Progenitor cell of endocrine pancreas (in vitro differentiated cells): ENCODE data around the gene DGCR8. TPM values are rescaled to one million over a fixed set of nuclear protein-coding genes. Genes with fewer than 3 reads are reported as not detected.

Experiments used
- DNase-seq: peaks from one replicate; pipeline ENCODE4 v3.0.0; 2021; ENCODE audit warnings: low spot score; ENCODE audit not compliant: unreplicated experiment
- H3K27ac Mint-ChIP-seq: 2 replicates; pipeline ENCODE4 v1.8.0; 2021; ENCODE audit warnings: mild to moderate bottlenecking, moderate library complexity, mixed read lengths
- H3K27me3 Mint-ChIP-seq: 2 replicates; pipeline ENCODE4 v1.8.0; 2021; ENCODE audit warnings: mixed read lengths
- H3K36me3 Mint-ChIP-seq: 2 replicates; pipeline ENCODE4 v1.8.0; 2022; ENCODE audit warnings: mixed read lengths; ENCODE audit not compliant: insufficient read depth
- H3K4me1 Mint-ChIP-seq: 2 replicates; pipeline ENCODE4 v1.8.0; 2021; ENCODE audit warnings: low read depth, mixed read lengths
- H3K4me3 Mint-ChIP-seq: 2 replicates; pipeline ENCODE4 v1.8.0; 2021; ENCODE audit warnings: low read depth, mild to moderate bottlenecking, moderate library complexity, mixed read lengths
- H3K9me3 Mint-ChIP-seq: 2 replicates; pipeline ENCODE4 v1.8.0; 2021; ENCODE audit warnings: low read depth, mixed read lengths
- total RNA-seq: library from RNA; stranded (reverse); gene quantifications from 2 replicates; pipeline ENCODE4 v1.2.1, GENCODE V29; 2021
- TF ChIP-seq, protein P1 (sequence below): fragments of 200-600 bp; sonication (generic); IDR thresholded peaks from one replicate; pipeline ENCODE4 v1.5.0; 2021; ENCODE audit warnings: antibody characterized with exemption, mild to moderate bottlenecking; ENCODE audit not compliant: unreplicated experiment

DGCR8 gene
- total RNA-seq, 1 donor from 2014 or later: 75.8 TPM

DNA sequence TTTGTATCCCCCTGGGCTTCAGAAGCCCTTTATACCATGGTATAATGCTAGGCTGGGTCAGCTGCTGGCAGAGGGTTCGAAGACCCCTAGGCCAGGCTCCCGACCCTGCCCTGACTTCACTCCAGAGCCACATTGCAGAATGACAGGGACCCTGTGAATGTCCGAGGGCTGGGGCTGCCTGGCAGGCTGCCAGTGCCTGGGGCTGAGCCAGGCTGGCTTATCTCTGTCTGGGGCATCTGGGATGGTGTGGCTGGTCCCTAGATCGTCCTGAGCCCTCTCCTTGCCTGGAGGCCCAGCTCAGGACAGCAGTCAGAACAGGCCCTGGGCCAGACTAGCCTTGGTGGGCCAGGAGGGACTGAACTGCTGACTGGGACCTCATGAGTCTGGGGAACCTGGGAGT, 55.2 kb downstream of the DGCR8 start:
- Mint-ChIP-seq H3K9me3 (no peaks in the 10 kb centered on the region), H3K36me3 (no peaks in the 10 kb centered on the region), H3K4me1 (peaks cover 4% of the 10 kb centered on the region), H3K27ac (no peak overlapping the region), H3K4me3 (no peak overlapping the region), H3K27me3 (no peaks in the 10 kb centered on the region)
- TF ChIP-seq, protein P1, sequence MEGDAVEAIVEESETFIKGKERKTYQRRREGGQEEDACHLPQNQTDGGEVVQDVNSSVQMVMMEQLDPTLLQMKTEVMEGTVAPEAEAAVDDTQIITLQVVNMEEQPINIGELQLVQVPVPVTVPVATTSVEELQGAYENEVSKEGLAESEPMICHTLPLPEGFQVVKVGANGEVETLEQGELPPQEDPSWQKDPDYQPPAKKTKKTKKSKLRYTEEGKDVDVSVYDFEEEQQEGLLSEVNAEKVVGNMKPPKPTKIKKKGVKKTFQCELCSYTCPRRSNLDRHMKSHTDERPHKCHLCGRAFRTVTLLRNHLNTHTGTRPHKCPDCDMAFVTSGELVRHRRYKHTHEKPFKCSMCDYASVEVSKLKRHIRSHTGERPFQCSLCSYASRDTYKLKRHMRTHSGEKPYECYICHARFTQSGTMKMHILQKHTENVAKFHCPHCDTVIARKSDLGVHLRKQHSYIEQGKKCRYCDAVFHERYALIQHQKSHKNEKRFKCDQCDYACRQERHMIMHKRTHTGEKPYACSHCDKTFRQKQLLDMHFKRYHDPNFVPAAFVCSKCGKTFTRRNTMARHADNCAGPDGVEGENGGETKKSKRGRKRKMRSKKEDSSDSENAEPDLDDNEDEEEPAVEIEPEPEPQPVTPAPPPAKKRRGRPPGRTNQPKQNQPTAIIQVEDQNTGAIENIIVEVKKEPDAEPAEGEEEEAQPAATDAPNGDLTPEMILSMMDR: no peak
- no peak for DNase-seq

DNA sequence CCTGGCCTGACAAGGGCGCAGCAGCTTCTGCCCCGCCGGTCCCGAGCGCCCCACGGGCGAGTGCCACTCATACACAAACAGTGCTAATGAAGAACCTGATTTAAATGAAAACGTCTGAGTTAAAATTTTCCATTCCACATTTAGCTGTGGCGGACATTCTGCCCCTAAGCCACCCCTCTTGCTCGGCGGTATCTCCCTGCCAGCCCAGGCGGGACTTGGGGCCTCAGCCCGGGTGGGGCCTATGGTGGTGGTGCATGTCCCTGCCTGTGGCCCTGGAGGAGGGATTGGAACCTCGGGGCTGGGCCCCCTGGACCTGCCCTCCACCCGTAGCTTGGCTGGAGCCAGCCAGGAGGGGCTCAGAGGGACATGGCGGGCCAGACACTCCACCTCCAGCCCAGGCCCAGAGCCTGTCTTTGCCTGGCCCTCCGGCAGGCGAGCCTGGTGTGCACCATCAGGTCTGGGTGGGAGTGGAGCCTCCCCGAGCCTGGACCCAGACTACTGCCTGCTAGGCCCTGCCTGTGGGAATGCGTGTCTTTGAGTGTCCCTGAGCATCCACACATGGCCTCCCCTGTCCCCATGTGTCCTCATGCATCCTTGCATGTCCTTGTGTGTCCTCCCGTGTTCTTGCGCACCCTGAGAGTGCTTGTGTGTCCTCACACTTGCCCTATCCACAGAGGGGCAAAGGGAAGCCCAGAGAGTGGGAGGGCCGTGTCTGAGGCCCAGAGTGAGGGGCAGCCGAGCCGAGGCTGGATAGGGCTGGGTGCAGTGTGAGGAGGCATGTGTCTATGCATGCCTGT, 56.0 kb downstream of the DGCR8 start:
- no peaks in the 10 kb centered on the region for H3K9me3 Mint-ChIP-seq
- DNase-seq: no peak
- H3K27ac Mint-ChIP-seq: no peak overlapping the region
- peaks cover 4% of the 10 kb centered on the region for H3K4me1 Mint-ChIP-seq
- no peak overlapping the region for H3K4me3 Mint-ChIP-seq
- H3K36me3 Mint-ChIP-seq: no peaks in the 10 kb centered on the region
- TF ChIP-seq, protein P1: no peak
- H3K27me3 Mint-ChIP-seq: no peaks in the 10 kb centered on the region

DNA sequence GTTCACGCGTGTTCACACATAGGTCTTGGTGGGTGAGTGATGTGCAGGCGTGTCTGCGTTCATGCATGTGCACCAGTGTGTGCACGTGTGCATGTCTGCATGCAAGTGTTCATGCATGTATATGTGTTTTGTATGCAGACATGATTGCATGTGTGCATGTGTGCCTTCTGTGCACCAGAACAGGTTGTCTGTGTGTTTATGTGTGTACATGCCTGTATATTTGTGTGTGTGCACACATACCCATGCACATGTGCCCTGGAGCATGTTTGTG, 56.5 kb downstream of the DGCR8 start:
- TF ChIP-seq, protein P1: no peak
- DNase-seq: no peak
- Mint-ChIP-seq H3K4me1 (peaks cover 4% of the 10 kb centered on the region), H3K9me3 (no peaks in the 10 kb centered on the region), H3K27ac (no peak overlapping the region), H3K36me3 (no peaks in the 10 kb centered on the region), H3K27me3 (no peaks in the 10 kb centered on the region), H3K4me3 (no peak overlapping the region)

DNA sequence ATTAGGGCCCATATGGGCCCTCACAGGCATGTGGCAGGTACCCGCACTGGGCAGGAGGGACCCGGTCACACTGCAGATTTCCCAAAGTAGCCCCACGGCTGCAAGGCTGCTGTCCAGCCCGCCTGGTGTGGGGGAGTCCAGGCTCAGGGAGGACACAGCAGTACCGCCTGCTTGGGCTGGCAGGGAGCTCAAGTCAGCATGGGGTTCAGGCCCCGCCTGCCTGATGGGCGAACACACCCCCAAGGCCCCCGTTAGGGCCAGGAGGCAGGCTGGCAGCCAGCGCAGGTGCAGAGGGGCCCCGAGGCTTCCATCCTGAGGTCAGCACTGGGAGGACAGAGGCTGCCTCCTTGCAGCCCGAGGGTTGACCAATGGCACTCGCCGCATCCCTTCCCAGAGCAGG, 57.1 kb downstream of the DGCR8 start:
- Mint-ChIP-seq H3K27ac (no peak overlapping the region), H3K9me3 (no peaks in the 10 kb centered on the region), H3K36me3 (no peaks in the 10 kb centered on the region), H3K4me1 (peaks cover 4% of the 10 kb centered on the region), H3K27me3 (no peaks in the 10 kb centered on the region), H3K4me3 (no peak overlapping the region)
- TF ChIP-seq, protein P1: no peak
- no peak for DNase-seq

DNA sequence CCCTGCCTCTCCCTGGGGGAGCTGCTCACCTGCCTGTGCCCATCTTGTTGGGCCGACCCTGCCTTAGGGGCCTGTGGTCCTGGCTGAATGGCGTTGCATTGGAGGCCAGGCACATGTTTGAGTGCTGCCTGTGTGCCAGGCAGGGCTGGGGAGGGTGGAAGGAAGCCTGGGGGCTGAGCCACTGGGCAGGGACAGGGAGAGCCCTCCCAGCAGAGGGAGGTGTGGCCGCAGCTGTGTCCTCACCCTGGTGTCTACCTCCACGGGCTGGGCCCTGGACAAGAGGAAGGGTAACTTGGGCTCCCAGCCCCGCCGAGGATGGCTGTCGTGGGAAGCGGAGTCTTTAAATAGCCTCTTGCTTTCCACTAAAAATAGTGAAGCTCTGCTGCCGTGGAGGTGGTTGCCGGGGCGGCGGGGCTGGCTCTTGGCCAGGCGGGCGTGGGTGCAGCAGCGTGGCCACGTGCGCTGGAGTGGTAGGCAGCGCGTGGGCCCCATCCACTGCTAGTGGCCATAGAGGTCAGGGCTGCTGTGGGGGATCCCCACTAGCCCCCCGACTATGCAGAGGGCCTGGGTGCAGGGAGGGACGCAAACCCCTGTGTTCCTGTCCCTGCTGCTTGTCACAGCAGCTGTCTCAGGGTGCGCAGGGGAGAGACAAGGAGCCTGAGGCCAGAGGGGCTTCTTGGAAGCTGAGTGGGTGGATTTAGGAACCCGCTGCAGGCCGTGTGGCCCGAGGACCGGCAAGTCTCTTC, 57.8 kb downstream of the DGCR8 start:
- Mint-ChIP-seq H3K36me3 (no peaks in the 10 kb centered on the region), H3K4me1 (peaks cover 4% of the 10 kb centered on the region), H3K27ac (no peak overlapping the region), H3K9me3 (no peaks in the 10 kb centered on the region), H3K27me3 (no peaks in the 10 kb centered on the region), H3K4me3 (no peak overlapping the region)
- no peak for DNase-seq
- TF ChIP-seq, protein P1: no peak
